ENCODE data around the gene PLD5. TPM values are rescaled to one million over a fixed set of nuclear protein-coding genes. Genes with fewer than 3 reads are reported as not detected.
"Not testable (repeated sequence)": the region's sequence is repeated elsewhere in the genome, so short reads cannot be mapped to it uniquely, and the experiment has no call there.

The PLD5 gene
- total RNA-seq, 1 donor from 2014 or later = 0.96 TPM

GRCh38 chr1:242224461-242224860 is 300.0 kb downstream of the PLD5 start:
- no peak for DNase-seq
- H3K36me3 Mint-ChIP-seq (ENCODE audit: unreplicated experiment) = no peaks in the 10 kb centered on the region
- H3K4me1 Mint-ChIP-seq (ENCODE audit: low read depth, unreplicated experiment) = no peaks in the 10 kb centered on the region
- H3K27ac Mint-ChIP-seq (ENCODE audit: unreplicated experiment) = no peak overlapping the region
- H3K4me3 Mint-ChIP-seq (ENCODE audit: unreplicated experiment) = no peak overlapping the region
- no peak for TF ChIP-seq CTCF (IDR thresholded peaks at IDR 0.05; ENCODE audit: partially characterized antibody, unreplicated experiment)
- H3K9me3 Mint-ChIP-seq (ENCODE audit: unreplicated experiment) = peaks cover 2% of the 10 kb centered on the region
- no peaks in the 10 kb centered on the region for H3K27me3 Mint-ChIP-seq (ENCODE audit: unreplicated experiment)

GRCh38 chr1:242219905-242220304 is 304.6 kb downstream of the PLD5 start:
- no peaks in the 10 kb centered on the region for H3K36me3 Mint-ChIP-seq (ENCODE audit: unreplicated experiment)
- no peaks in the 10 kb centered on the region for H3K4me1 Mint-ChIP-seq (ENCODE audit: low read depth, unreplicated experiment)
- TF ChIP-seq CTCF (IDR thresholded peaks at IDR 0.05; ENCODE audit: partially characterized antibody, unreplicated experiment) = no peak
- H3K9me3 Mint-ChIP-seq (ENCODE audit: unreplicated experiment) = peaks cover 6% of the 10 kb centered on the region
- H3K27me3 Mint-ChIP-seq (ENCODE audit: unreplicated experiment) = no peaks in the 10 kb centered on the region
- H3K27ac Mint-ChIP-seq (ENCODE audit: unreplicated experiment) = no peak overlapping the region
- H3K4me3 Mint-ChIP-seq (ENCODE audit: unreplicated experiment) = no peak overlapping the region
- no peak for DNase-seq

GRCh38 chr1:242219298-242219901 is 305.1 kb downstream of the PLD5 start:
- H3K36me3 Mint-ChIP-seq (ENCODE audit: unreplicated experiment) = no peaks in the 10 kb centered on the region
- H3K4me3 Mint-ChIP-seq (ENCODE audit: unreplicated experiment) = no peak overlapping the region
- H3K27me3 Mint-ChIP-seq (ENCODE audit: unreplicated experiment) = no peaks in the 10 kb centered on the region
- no peaks in the 10 kb centered on the region for H3K4me1 Mint-ChIP-seq (ENCODE audit: low read depth, unreplicated experiment)
- no peak for TF ChIP-seq CTCF (IDR thresholded peaks at IDR 0.05; ENCODE audit: partially characterized antibody, unreplicated experiment)
- no peak for DNase-seq
- H3K9me3 Mint-ChIP-seq (ENCODE audit: unreplicated experiment) = peaks cover 6% of the 10 kb centered on the region
- H3K27ac Mint-ChIP-seq (ENCODE audit: unreplicated experiment) = no peak overlapping the region

GRCh38 chr1:242216368-242216767 is 308.1 kb downstream of the PLD5 start:
- Mint-ChIP-seq H3K36me3 (ENCODE audit: unreplicated experiment) (no peaks in the 10 kb centered on the region), H3K27me3 (ENCODE audit: unreplicated experiment) (peaks cover 3% of the 10 kb centered on the region), H3K4me3 (ENCODE audit: unreplicated experiment) (no peak overlapping the region), H3K9me3 (ENCODE audit: unreplicated experiment) (peaks cover 7% of the 10 kb centered on the region), H3K27ac (ENCODE audit: unreplicated experiment) (no peak overlapping the region), H3K4me1 (ENCODE audit: low read depth, unreplicated experiment) (peaks cover 3% of the 10 kb centered on the region)
- DNase-seq = no peak
- TF ChIP-seq CTCF (IDR thresholded peaks at IDR 0.05; ENCODE audit: partially characterized antibody, unreplicated experiment) = no peak

- not testable (repeated sequence) for H3K27ac Mint-ChIP-seq (ENCODE audit: unreplicated experiment); H3K4me3 Mint-ChIP-seq (ENCODE audit: unreplicated experiment); H3K27me3 Mint-ChIP-seq (ENCODE audit: unreplicated experiment); DNase-seq; H3K9me3 Mint-ChIP-seq (ENCODE audit: unreplicated experiment); H3K4me1 Mint-ChIP-seq (ENCODE audit: low read depth, unreplicated experiment); H3K36me3 Mint-ChIP-seq (ENCODE audit: unreplicated experiment)
These were observed 310.0 kb downstream of the PLD5 start for GRCh38 chr1:242214455-242214854.

- not testable (repeated sequence) for H3K27ac Mint-ChIP-seq (ENCODE audit: unreplicated experiment); H3K9me3 Mint-ChIP-seq (ENCODE audit: unreplicated experiment); DNase-seq; H3K4me1 Mint-ChIP-seq (ENCODE audit: low read depth, unreplicated experiment); H3K36me3 Mint-ChIP-seq (ENCODE audit: unreplicated experiment); H3K27me3 Mint-ChIP-seq (ENCODE audit: unreplicated experiment); H3K4me3 Mint-ChIP-seq (ENCODE audit: unreplicated experiment)
These were observed 311.5 kb downstream of the PLD5 start for GRCh38 chr1:242212961-242213360.

Data from glutamatergic neuron (in vitro differentiated cells).